Activated B cell treated with CpG ODN at 0.5 μM for 24 hours (primary cell): ENCODE results near the gene ZNF302. TPM values are rescaled to one million over a fixed set of nuclear protein-coding genes. Genes with fewer than 3 reads are reported as not detected.
A peak's percentile ranks its signal among the peaks of the same experiment; 100 is the strongest.

ENCODE experiments used
- ATAC-seq: fragments of 200-7000 bp; cut with Tn5 transposase; one replicate; pipeline ENCODE4 v1.10.0; 2021; ENCODE audit warnings: low read depth, mild to moderate bottlenecking, moderate library complexity
- CTCF ChIA-PET: fragments of 350-600 bp; sonication (Branson Sonifier 250); formaldehyde crosslinking; loops from one replicate; lab custom pipeline; 2021; ENCODE audit warnings: antibody characterized with exemption; lab: Charles Lee
- POLR2A ChIA-PET: fragments of 350-600 bp; sonication (Branson Sonifier 250); formaldehyde crosslinking; loops from one replicate; lab custom pipeline; 2021; ENCODE audit warnings: antibody characterized with exemption; lab: Charles Lee
- DNase-seq: peaks from one replicate; pipeline ENCODE4 v3.0.0; 2022
- H3K27ac Mint-ChIP-seq: one replicate; pipeline ENCODE4 v1.8.0; 2020; ENCODE audit warnings: mixed read lengths
- H3K27me3 Mint-ChIP-seq: one replicate; pipeline ENCODE4 v1.8.0; 2021; ENCODE audit warnings: mixed read lengths
- H3K36me3 Mint-ChIP-seq: one replicate; pipeline ENCODE4 v1.8.0; 2021; ENCODE audit warnings: low read depth, mixed read lengths
- H3K4me1 Mint-ChIP-seq: one replicate; pipeline ENCODE4 v1.8.0; 2021; ENCODE audit warnings: mixed read lengths
- H3K4me3 Mint-ChIP-seq: one replicate; pipeline ENCODE4 v1.8.0; 2020; ENCODE audit warnings: mild to moderate bottlenecking, mixed read lengths
- H3K9me3 Mint-ChIP-seq: one replicate; pipeline ENCODE4 v1.8.0; 2020; ENCODE audit warnings: mixed read lengths
- intact Hi-C: fragments of 100-400 bp; cut with micrococcal nuclease; formaldehyde crosslinking; loops from one replicate; pipeline ENCODE4 v1.15.1; 2024
- total RNA-seq: library from RNA; stranded (reverse); gene quantifications from 2 replicates; pipeline ENCODE4 v1.2.3, GENCODE V29; 2022
- TF ChIP-seq, protein P1 (sequence below): fragments of 200-600 bp; IDR thresholded peaks from one replicate; pipeline ENCODE4 v1.8.0; 2022; ENCODE audit warnings: antibody characterized with exemption, mild to moderate bottlenecking

Gene ZNF302
- total RNA-seq, 1 donor from 2014 or later, result 38.1 TPM

- H3K27me3 Mint-ChIP-seq, result peaks cover 3% of the 10 kb centered on the region
- ChIA-PET CTCF (no interaction called here), POLR2A (interaction anchor here (0.6 to 2.0 kb wide), 6 partner anchors 21 to 1756 kb away, joined by 3 to 16 read pairs (median 4); partner anchors contain the start of genes SCGB2B2, ZNF30, ZNF302 and ZNF566)
- peaks cover 25% of the 10 kb centered on the region for H3K4me1 Mint-ChIP-seq
- ATAC-seq (peak; percentile 30), DNase-seq (no peak)
- intact Hi-C loops, result loop anchor here (10.0 kb wide), 1 partner anchor 191 kb away; the partner anchor contains the start of gene ZNF30
- peak overlapping the region; percentile 97 for H3K4me3 Mint-ChIP-seq
- peak overlapping the region; percentile 97 for H3K27ac Mint-ChIP-seq
- peaks cover 26% of the 10 kb centered on the region for H3K36me3 Mint-ChIP-seq
- H3K9me3 Mint-ChIP-seq, result no peaks in the 10 kb centered on the region
- TF ChIP-seq, protein P1, sequence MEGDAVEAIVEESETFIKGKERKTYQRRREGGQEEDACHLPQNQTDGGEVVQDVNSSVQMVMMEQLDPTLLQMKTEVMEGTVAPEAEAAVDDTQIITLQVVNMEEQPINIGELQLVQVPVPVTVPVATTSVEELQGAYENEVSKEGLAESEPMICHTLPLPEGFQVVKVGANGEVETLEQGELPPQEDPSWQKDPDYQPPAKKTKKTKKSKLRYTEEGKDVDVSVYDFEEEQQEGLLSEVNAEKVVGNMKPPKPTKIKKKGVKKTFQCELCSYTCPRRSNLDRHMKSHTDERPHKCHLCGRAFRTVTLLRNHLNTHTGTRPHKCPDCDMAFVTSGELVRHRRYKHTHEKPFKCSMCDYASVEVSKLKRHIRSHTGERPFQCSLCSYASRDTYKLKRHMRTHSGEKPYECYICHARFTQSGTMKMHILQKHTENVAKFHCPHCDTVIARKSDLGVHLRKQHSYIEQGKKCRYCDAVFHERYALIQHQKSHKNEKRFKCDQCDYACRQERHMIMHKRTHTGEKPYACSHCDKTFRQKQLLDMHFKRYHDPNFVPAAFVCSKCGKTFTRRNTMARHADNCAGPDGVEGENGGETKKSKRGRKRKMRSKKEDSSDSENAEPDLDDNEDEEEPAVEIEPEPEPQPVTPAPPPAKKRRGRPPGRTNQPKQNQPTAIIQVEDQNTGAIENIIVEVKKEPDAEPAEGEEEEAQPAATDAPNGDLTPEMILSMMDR, result no peak
Measured at GRCh38 chr19:34733266-34733745, 55.8 kb downstream of the ZNF302 start.

DNA sequence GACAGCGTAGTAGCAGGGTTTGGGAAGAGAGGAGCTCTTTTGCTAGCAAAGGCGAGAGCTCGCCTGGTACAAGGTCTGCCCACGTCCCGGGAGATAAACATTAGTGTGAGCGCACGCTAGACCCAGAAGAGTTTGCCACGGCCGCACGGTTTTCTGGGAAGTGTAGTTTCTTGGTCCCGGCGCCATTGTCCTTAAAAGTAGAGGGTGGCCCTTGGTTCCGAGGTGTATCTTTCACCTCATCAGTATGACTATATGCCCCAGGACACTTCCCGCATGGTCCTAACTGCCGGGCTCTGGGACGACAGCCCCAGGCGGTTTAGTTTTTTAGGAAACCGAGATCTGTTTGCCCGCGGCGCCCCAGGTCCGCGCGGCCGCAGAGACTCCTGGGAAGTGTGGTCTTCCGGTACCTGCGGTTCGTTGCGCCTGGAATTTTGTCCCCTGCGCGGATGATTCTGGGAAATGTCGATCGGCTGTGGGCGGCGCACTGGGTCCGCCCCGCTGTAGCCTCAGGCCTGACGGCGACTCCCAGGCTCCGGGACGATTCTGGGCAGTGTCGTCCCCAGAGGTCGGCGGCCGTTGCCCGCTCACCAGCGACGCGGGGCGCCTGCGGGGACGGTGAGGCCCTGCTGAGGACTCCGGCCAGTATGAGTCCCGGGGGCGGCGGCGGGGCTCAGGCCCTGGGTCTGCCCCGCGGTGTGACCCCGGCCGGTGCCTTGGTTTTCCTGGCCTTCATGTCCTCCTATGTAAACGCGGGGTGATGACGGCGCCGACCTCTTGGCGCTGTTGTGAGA, 56.5 kb downstream of the ZNF302 start, which contains the start of gene ZNF181:
Gene ZNF181, plus strand, starts transcription at position 498 of the 791 bp plus-strand sequence. CDS start 795 bp downstream, outside the sequence.
- TF ChIP-seq, protein P1, result no peak
- Mint-ChIP-seq H3K9me3 (peaks cover 3% of the 10 kb centered on the region), H3K4me3 (peak within 1 kb of the TSS; percentile 97), H3K27ac (peak within 1 kb of the TSS; percentile 97), H3K36me3 (peaks cover 30% of the 10 kb centered on the region), H3K27me3 (peaks cover 3% of the 10 kb centered on the region), H3K4me1 (peaks cover 25% of the 10 kb centered on the region)
- ChIA-PET POLR2A (interaction anchor here (0.6 to 2.0 kb wide), 6 partner anchors 21 to 1755 kb away, joined by 3 to 16 read pairs (median 4); partner anchors contain the start of genes SCGB2B2, ZNF30, ZNF302 and ZNF566), CTCF (no interaction called here)
- intact Hi-C loops, result loop anchor here (1.0 to 10.0 kb wide), 3 partner anchors 39 to 191 kb away; partner anchors contain the start of genes SCGB2B2, ZNF30, ZNF302 and ZNF599
- DNase-seq, result peak; percentile 72
- peak; percentile 88 for ATAC-seq

DNA sequence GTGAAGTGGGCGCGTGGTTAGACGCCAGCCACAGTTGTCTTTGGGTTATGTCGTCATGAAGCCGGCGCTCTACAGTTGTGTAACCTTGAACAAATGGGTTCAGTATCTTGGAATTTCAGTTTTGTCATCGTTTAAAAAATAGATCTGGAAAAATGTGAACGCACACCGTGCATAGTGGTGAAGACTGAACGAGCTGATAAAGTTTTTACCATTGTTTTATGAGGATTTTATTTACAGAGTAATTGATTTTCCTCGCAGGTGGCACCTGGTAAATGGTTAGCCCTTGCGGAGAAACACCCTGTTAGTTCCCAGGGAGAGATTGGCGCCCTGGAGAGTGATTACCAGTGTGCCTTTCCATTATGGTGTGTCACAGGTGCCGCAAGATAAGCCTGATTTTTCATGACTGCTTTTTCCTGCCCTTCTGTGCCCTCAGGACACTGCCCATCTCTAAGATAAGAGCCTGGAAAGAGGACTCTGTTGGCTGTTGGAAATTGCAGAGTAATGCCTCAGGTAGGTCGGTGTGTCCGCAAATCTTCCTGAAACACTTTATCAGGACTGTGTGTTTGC, 57.1 kb downstream of the ZNF302 start:
- H3K27me3 Mint-ChIP-seq, result no peaks in the 10 kb centered on the region
- ATAC-seq (no peak), DNase-seq (no peak)
- H3K4me3 Mint-ChIP-seq, result peak overlapping the region; percentile 97
- intact Hi-C loops, result loop anchor here (1.0 to 10.0 kb wide), 3 partner anchors 39 to 190 kb away; partner anchors contain the start of genes SCGB2B2, ZNF30, ZNF302 and ZNF599
- ChIA-PET POLR2A (interaction anchor here (1.3 to 1.7 kb wide), 2 partner anchors 57 to 59 kb away, joined by 3 to 5 read pairs; partner anchors contain the start of gene ZNF302), CTCF (no interaction called here)
- peaks cover 6% of the 10 kb centered on the region for H3K9me3 Mint-ChIP-seq
- peaks cover 37% of the 10 kb centered on the region for H3K36me3 Mint-ChIP-seq
- TF ChIP-seq, protein P1, result no peak
- peak overlapping the region; percentile 94 for H3K27ac Mint-ChIP-seq
- H3K4me1 Mint-ChIP-seq, result peaks cover 25% of the 10 kb centered on the region

Other genes with a start within 250 kb of the ZNF302 start
- 85.3 and 85.9 TPM in 2 replicates for gene UBA2, start 249.3 kb upstream of the ZNF302 start, total RNA-seq
- 0.07 and 0.38 TPM in 2 replicates for gene WTIP, start 195.9 kb upstream of the ZNF302 start, total RNA-seq
- gene SCGB2B2, start 519 bp upstream of the ZNF302 start, total RNA-seq, result 0.78 and 1.4 TPM in 2 replicates
- gene ZNF181, start 56.6 kb downstream of the ZNF302 start, total RNA-seq, result 8.2 and 8.7 TPM in 2 replicates
- gene ZNF599, start 95.5 kb downstream of the ZNF302 start, total RNA-seq, result 3.1 and 3.6 TPM in 2 replicates
- 2.7 and 4.0 TPM in 2 replicates for gene ZNF30, start 249.2 kb downstream of the ZNF302 start, total RNA-seq